Measurements from ENCODE around the gene ARHGAP21. TPM values are rescaled to one million over a fixed set of nuclear protein-coding genes. Genes with fewer than 3 reads are reported as not detected.

ARHGAP21 gene
- total and polyA plus RNA-seq, 11 donors: 20.8 to 71.9 (median 48.4) TPM

- H3K9me3 ChIP-seq: no peaks in the 10 kb centered on the region
- intact Hi-C loops (cut with DNase I): no loop called here
- no peak overlapping the region for H3K4me3 ChIP-seq
- no peaks in the 10 kb centered on the region for H3K4me1 ChIP-seq
- WGBS, 4 donors: 54 to 70% (median 63%) methylated on average over 7 of the region's 7 CpGs
- ATAC-seq (peak in 1 of 4 donors; percentile 9), DNase-seq (no peak)
- no peak overlapping the region for H3K27ac ChIP-seq
- no peaks in the 10 kb centered on the region for H3K36me3 ChIP-seq
- no peaks in the 10 kb centered on the region for H3K27me3 ChIP-seq
- TF ChIP-seq POLR2A (IDR thresholded peaks at IDR 0.05) (no peak), CTCF (IDR thresholded peaks at IDR 0.05) (no peak)
Observed at GRCh38 chr10:24571870-24572450, 151.7 kb downstream of the ARHGAP21 start.

GRCh38 chr10:24570658-24571426, 152.8 kb downstream of the ARHGAP21 start:
- 90 to 96% (median 95%) methylated on average over 9 of the region's 9 CpGs for WGBS, 4 donors

GRCh38 chr10:24569828-24570657, 153.6 kb downstream of the ARHGAP21 start:
- Histone ChIP-seq H3K27me3 (no peaks in the 10 kb centered on the region), H3K36me3 (no peaks in the 10 kb centered on the region), H3K9me3 (no peaks in the 10 kb centered on the region), H3K4me3 (no peak overlapping the region), H3K4me1 (no peaks in the 10 kb centered on the region), H3K27ac (no peak overlapping the region)
- ATAC-seq: no peak
- no peak for TF ChIP-seq POLR2A (IDR thresholded peaks at IDR 0.05)
- TF ChIP-seq CTCF (IDR thresholded peaks at IDR 0.05): no peak
- DNase-seq: no peak
- WGBS, 4 donors: 85 to 89% (median 88%) methylated on average over 12 of the region's 12 CpGs
- intact Hi-C loops (cut with DNase I): no loop called here

More at GRCh38 chr10:24570658-24571426, 152.8 kb downstream of the ARHGAP21 start:
- H3K27ac ChIP-seq: no peak overlapping the region
- ATAC-seq: no peak
- no peaks in the 10 kb centered on the region for H3K4me1 ChIP-seq
- intact Hi-C loops (cut with DNase I): no loop called here
- TF ChIP-seq POLR2A (IDR thresholded peaks at IDR 0.05) (no peak), CTCF (IDR thresholded peaks at IDR 0.05) (no peak)
- H3K27me3 ChIP-seq: no peaks in the 10 kb centered on the region
- H3K4me3 ChIP-seq: no peak overlapping the region
- no peaks in the 10 kb centered on the region for H3K36me3 ChIP-seq
- DNase-seq: no peak
- no peaks in the 10 kb centered on the region for H3K9me3 ChIP-seq

GRCh38 chr10:24569330-24569796, 154.3 kb downstream of the ARHGAP21 start:
- H3K4me1 ChIP-seq: no peaks in the 10 kb centered on the region
- H3K4me3 ChIP-seq: no peak overlapping the region
- H3K27me3 ChIP-seq: no peaks in the 10 kb centered on the region
- no peak for ATAC-seq
- no peaks in the 10 kb centered on the region for H3K36me3 ChIP-seq
- 82 to 89% (median 85%) methylated on average over 13 of the region's 13 CpGs for WGBS, 4 donors
- intact Hi-C loops (cut with DNase I): no loop called here
- DNase-seq: no peak
- H3K27ac ChIP-seq: no peak overlapping the region
- no peaks in the 10 kb centered on the region for H3K9me3 ChIP-seq
- no peak for TF ChIP-seq POLR2A (IDR thresholded peaks at IDR 0.05)

All from heart left ventricle (tissue), 16 donors.